Thoracic aorta (tissue), 2 donors: ENCODE data around the gene FUBP3. TPM values are rescaled to one million over a fixed set of nuclear protein-coding genes. Genes with fewer than 3 reads are reported as not detected.
"Not testable (repeated sequence)": the region's sequence is repeated elsewhere in the genome, so short reads cannot be mapped to it uniquely, and the experiment has no call there.

Source experiments
- ATAC-seq: fragments of 150-250 bp; one replicate; pipeline ENCODE4 v1.8.0; 2017; ENCODE audit warnings: low read depth; ENCODE audit not compliant: insufficient number of reproducible peaks, low FRiP score
- DNase-seq: peaks from one replicate; pipeline ENCODE4 v3.0.0-alpha.2; 2020; ENCODE audit warnings: low spot score
- H3K27ac ChIP-seq, 2 donors: fragments of 200-600 bp; sonication (generic); 1 replicate in 1 of 2; 2 replicates in 1 of 2; pipeline ENCODE4 v1.5.1; 2016; ENCODE audit warnings: mild to moderate bottlenecking in 2 of 2, moderate library complexity in 2 of 2
- H3K27me3 ChIP-seq: fragments of 200-600 bp; sonication (generic); replicated peaks from 2 replicates; pipeline ENCODE4 v1.6.0; 2016; ENCODE audit warnings: mild to moderate bottlenecking; ENCODE audit not compliant: insufficient read depth
- H3K36me3 ChIP-seq: fragments of 200-600 bp; sonication (generic); one replicate; pipeline ENCODE4 v1.5.1; 2016
- H3K4me1 ChIP-seq, 2 donors: fragments of 200-600 bp; sonication (generic); 1 replicate in 1 of 2; 2 replicates in 1 of 2; pipeline versions ENCODE4 v1.5.1 to v1.6.0; 2016; ENCODE audit warnings: low read depth in 2 of 2, mild to moderate bottlenecking in 1 of 2; ENCODE audit not compliant: control insufficient read depth in 1 of 2
- H3K4me3 ChIP-seq: fragments of 200-600 bp; sonication (generic); 2 replicates; pipeline ENCODE4 v1.5.1; 2016; ENCODE audit warnings: mild to moderate bottlenecking
- H3K9me3 ChIP-seq: fragments of 200-600 bp; sonication (generic); 2 replicates; pipeline ENCODE4 v1.5.1; 2016
- CTCF ChIP-seq: fragments of 200-600 bp; sonication (generic); IDR thresholded peaks from one replicate; pipeline ENCODE4 v1.5.1; 2019; ENCODE audit warnings: antibody characterized with exemption
- total RNA-seq, 2 donors: library from RNA; depleted of rRNA; stranded (reverse); fragments of >200 nt; gene quantifications; one replicate each; pipeline versions ENCODE4 v1.1.0 to v1.2.3, GENCODE V29; 2016

FUBP3 gene
- total RNA-seq, 2 donors from 2014 or later = 62.9 to 127 TPM

- no peak for TF ChIP-seq CTCF
- Histone ChIP-seq H3K27ac (no peak overlapping the region), H3K36me3 (no peaks in the 10 kb centered on the region), H3K4me3 (no peak overlapping the region), H3K4me1 (peaks cover 4 to 12% of the 10 kb centered on the region in 2 donors), H3K9me3 (no peaks in the 10 kb centered on the region), H3K27me3 (no peaks in the 10 kb centered on the region)
- ATAC-seq (no peak), DNase-seq (no peak)
These were observed 97.9 kb downstream of the FUBP3 start for GRCh38 chr9:130677252-130677651.

- H3K27ac ChIP-seq = no peak overlapping the region
- ATAC-seq = peak; percentile 58
These were observed 101.7 kb downstream of the FUBP3 start for GRCh38 chr9:130680836-130681768.

GRCh38 chr9:130681769-130682420, 102.5 kb downstream of the FUBP3 start:
- no peak for DNase-seq
- Histone ChIP-seq H3K4me1 (peaks cover 4 to 14% of the 10 kb centered on the region in 2 donors), H3K27me3 (no peaks in the 10 kb centered on the region), H3K4me3 (peak overlapping the region; percentile 73), H3K36me3 (no peaks in the 10 kb centered on the region), H3K27ac (no peak overlapping the region), H3K9me3 (peaks cover 3% of the 10 kb centered on the region)
- ATAC-seq = peak; percentile 27
- no peak for TF ChIP-seq CTCF

More at GRCh38 chr9:130680836-130681768, 101.7 kb downstream of the FUBP3 start:
- TF ChIP-seq CTCF = no peak
- Histone ChIP-seq H3K27me3 (no peaks in the 10 kb centered on the region), H3K9me3 (peaks cover 3% of the 10 kb centered on the region), H3K36me3 (no peaks in the 10 kb centered on the region), H3K4me1 (peaks cover 4 to 14% of the 10 kb centered on the region in 2 donors), H3K4me3 (peak overlapping the region; percentile 73)
- DNase-seq = peak; percentile 17

- ATAC-seq (no peak), DNase-seq (peak; percentile 29)
- Histone ChIP-seq H3K9me3 (peaks cover 3% of the 10 kb centered on the region), H3K4me3 (peak overlapping the region; percentile 73), H3K27ac (no peak overlapping the region), H3K4me1 (peaks cover 4 to 14% of the 10 kb centered on the region in 2 donors), H3K27me3 (no peaks in the 10 kb centered on the region), H3K36me3 (no peaks in the 10 kb centered on the region)
- TF ChIP-seq CTCF = peak; percentile 75
These were observed 103.2 kb downstream of the FUBP3 start for GRCh38 chr9:130682421-130683121.

GRCh38 chr9:130685104-130685503, 105.7 kb downstream of the FUBP3 start:
- no peaks in the 10 kb centered on the region for H3K36me3 ChIP-seq
- H3K27ac ChIP-seq = no peak overlapping the region
- H3K27me3 ChIP-seq = no peaks in the 10 kb centered on the region
- DNase-seq = no peak
- no peak for TF ChIP-seq CTCF
- H3K4me1 ChIP-seq = peaks cover 4 to 18% of the 10 kb centered on the region in 2 donors
- no peak for ATAC-seq
- peaks cover 3% of the 10 kb centered on the region for H3K9me3 ChIP-seq
- H3K4me3 ChIP-seq = no peak overlapping the region

GRCh38 chr9:130685945-130686344, 106.6 kb downstream of the FUBP3 start:
- not testable (repeated sequence) for H3K4me3 ChIP-seq, H3K9me3 ChIP-seq, DNase-seq, H3K27ac ChIP-seq, H3K27me3 ChIP-seq, ATAC-seq, H3K36me3 ChIP-seq
- peaks cover 4 to 15% of the 10 kb centered on the region in 2 donors for H3K4me1 ChIP-seq
